ENCODE measurements around the gene SND1.

The SND1 gene

DNA sequence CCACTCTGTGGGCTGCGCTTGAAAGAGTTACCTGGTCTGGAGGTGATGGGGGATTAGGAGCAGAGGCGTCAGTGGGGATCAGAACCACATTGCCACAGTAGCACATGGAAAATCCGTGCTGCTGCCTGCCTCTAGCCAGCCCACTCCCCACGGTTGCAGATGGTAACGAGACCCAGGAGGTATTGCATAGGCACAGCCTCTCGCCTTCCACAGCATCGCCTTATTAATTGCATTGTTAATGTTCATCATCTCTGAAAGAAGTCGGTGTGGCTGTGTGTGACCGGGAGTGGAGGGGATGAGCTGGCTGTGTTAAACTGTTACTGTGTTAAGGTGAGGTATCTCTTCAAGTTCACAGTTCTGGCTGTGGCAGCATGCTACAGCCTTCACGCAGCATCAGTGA lies 414.4 kb downstream of the SND1 start:
- no peaks in the 10 kb centered on the region for H3K36me3 ChIP-seq
- no peak overlapping the region for H3K4me3 ChIP-seq (ENCODE audit: low read depth, low read length)
- no peaks in the 10 kb centered on the region for H3K9me3 ChIP-seq (ENCODE audit: severe bottlenecking)
- TF ChIP-seq, protein P1, sequence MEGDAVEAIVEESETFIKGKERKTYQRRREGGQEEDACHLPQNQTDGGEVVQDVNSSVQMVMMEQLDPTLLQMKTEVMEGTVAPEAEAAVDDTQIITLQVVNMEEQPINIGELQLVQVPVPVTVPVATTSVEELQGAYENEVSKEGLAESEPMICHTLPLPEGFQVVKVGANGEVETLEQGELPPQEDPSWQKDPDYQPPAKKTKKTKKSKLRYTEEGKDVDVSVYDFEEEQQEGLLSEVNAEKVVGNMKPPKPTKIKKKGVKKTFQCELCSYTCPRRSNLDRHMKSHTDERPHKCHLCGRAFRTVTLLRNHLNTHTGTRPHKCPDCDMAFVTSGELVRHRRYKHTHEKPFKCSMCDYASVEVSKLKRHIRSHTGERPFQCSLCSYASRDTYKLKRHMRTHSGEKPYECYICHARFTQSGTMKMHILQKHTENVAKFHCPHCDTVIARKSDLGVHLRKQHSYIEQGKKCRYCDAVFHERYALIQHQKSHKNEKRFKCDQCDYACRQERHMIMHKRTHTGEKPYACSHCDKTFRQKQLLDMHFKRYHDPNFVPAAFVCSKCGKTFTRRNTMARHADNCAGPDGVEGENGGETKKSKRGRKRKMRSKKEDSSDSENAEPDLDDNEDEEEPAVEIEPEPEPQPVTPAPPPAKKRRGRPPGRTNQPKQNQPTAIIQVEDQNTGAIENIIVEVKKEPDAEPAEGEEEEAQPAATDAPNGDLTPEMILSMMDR (IDR thresholded peaks at IDR 0.05; ENCODE audit: low read depth, low read length), result no peak
- H3K27ac ChIP-seq, result no peak overlapping the region
- DNase-seq, result no peak
- H3K27me3 ChIP-seq (ENCODE audit: insufficient read depth, low read depth, severe bottlenecking), result no peaks in the 10 kb centered on the region

DNA sequence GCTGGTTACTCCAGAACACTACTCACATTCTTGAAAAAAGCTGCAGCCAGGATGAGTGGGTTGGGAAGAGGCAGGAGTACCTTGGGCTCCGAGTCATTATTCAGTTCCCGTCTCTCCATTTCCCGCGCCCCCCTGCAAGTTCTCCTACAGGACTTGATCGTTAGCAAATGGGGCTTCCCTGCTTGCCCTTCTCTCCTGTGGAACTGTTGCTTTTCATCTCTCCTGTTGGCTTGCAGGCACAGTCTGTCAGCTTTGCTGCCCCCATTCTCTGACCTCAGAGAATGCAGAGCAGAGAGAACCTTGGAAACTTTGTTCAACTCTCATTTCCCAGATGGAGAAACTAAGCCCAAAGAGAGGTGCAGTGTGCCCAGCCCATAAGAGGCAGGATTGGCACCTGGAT lies 414.9 kb downstream of the SND1 start:
- no peaks in the 10 kb centered on the region for H3K36me3 ChIP-seq
- TF ChIP-seq, protein P1 (IDR thresholded peaks at IDR 0.05; ENCODE audit: low read depth, low read length), result no peak
- H3K27ac ChIP-seq, result no peak overlapping the region
- no peaks in the 10 kb centered on the region for H3K9me3 ChIP-seq (ENCODE audit: severe bottlenecking)
- H3K27me3 ChIP-seq (ENCODE audit: insufficient read depth, low read depth, severe bottlenecking), result no peaks in the 10 kb centered on the region
- DNase-seq, result no peak
- H3K4me3 ChIP-seq (ENCODE audit: low read depth, low read length), result no peak overlapping the region

DNA sequence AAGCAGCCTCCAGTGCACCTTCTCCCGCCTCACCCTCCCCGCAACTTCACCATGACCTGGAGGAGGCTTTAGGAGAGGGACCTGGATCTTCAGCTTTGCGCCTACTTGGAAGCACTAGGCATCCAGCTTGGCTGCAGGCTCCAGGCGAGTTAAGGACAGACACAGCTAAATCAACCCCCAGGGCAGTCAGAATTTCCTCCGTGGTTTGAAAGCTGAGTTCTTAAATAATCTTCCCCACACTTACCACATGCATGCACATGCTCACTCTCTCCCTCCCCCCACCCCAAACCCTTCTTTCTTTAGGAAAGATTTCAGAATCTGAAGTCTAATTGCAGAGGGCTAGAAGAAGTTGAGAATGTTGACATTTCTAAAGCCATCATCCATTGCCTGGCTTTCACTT lies 416.0 kb downstream of the SND1 start:
- Histone ChIP-seq H3K36me3 (no peaks in the 10 kb centered on the region), H3K9me3 (ENCODE audit: severe bottlenecking) (no peaks in the 10 kb centered on the region), H3K4me3 (ENCODE audit: low read depth, low read length) (no peak overlapping the region), H3K27ac (no peak overlapping the region), H3K27me3 (ENCODE audit: insufficient read depth, low read depth, severe bottlenecking) (no peaks in the 10 kb centered on the region)
- no peak for DNase-seq
- TF ChIP-seq, protein P1 (IDR thresholded peaks at IDR 0.05; ENCODE audit: low read depth, low read length), result no peak

DNA sequence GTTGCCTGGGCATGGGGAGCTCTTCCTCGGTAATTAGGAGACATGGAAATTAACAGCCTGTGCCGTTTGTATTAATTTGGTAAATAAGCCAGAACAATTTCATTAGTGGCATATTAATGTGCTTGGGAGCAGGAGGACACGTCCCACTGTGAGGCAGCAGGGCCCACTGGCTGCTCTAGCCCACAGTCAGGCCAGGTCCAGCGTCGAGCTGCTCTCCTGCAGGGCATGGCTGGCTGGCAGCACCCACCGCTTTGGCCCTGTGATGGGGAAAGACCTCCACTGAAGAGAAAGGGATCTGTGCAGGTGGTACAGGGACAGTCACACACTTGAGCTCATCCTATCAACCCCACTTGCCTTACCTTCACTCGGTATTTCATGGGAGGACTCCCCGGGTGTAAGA lies 416.8 kb downstream of the SND1 start:
- H3K9me3 ChIP-seq (ENCODE audit: severe bottlenecking), result no peaks in the 10 kb centered on the region
- no peak overlapping the region for H3K27ac ChIP-seq
- no peaks in the 10 kb centered on the region for H3K27me3 ChIP-seq (ENCODE audit: insufficient read depth, low read depth, severe bottlenecking)
- no peak overlapping the region for H3K4me3 ChIP-seq (ENCODE audit: low read depth, low read length)
- DNase-seq, result no peak
- H3K36me3 ChIP-seq, result no peaks in the 10 kb centered on the region; the same call in 1 of the 2 replicates
- TF ChIP-seq, protein P1 (IDR thresholded peaks at IDR 0.05; ENCODE audit: low read depth, low read length), result no peak

DNA sequence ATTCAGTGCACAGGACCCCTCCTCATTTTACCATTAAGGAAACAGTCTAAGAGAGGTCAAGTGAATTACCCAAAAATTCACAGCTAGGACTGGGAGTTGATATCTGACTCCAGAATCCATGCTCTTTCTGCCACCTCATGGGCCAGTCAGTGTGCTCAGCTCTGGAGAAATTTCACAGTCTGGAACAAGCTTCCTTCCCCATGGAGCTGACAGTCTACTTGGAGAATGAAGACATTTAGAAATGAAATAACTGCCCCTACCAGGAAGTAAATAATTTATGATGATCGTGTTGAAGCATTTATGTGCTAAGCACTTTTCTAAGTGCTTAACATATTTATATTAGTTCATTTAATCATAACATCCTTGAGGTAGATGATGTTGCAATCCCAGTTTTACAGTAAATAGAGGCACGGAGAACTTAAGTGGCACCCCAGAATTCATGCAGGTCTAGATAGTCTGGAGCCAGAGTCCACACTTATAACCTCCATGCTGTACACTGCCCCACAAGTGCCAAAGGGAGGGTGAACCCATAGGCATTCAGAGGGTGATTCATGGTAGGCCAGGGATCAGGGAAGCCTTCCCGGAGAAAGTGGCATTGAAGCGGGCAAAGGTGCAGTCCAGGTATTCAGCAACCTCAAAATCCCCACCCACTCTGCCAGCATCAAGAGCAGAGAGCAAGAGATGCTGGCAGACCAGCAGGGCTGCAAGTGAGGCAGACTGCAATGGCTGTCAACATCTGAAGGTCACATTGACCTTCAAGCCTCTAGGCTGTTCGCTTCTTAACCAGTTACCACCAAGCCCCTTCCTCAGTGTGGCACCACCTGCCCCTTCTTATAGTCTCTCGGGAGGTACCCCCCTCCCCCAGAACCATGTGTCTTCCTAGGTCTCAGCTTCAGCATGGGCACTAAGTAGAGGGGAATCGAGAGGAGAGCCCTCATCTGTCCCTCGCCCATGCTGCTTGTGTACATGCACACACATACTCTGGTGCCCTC lies 417.7 kb downstream of the SND1 start:
- DNase-seq, result no peak
- TF ChIP-seq, protein P1 (IDR thresholded peaks at IDR 0.05; ENCODE audit: low read depth, low read length), result no peak
- H3K9me3 ChIP-seq (ENCODE audit: severe bottlenecking), result no peaks in the 10 kb centered on the region
- H3K27me3 ChIP-seq (ENCODE audit: insufficient read depth, low read depth, severe bottlenecking), result no peaks in the 10 kb centered on the region
- no peak overlapping the region for H3K4me3 ChIP-seq (ENCODE audit: low read depth, low read length)
- no peak overlapping the region for H3K27ac ChIP-seq
- H3K36me3 ChIP-seq, result peaks cover 2% of the 10 kb centered on the region; the same call in 1 of the 2 replicates
